IMR-90 (cell line): ENCODE measurements around the gene PTPRG. TPM values are rescaled to one million over a fixed set of nuclear protein-coding genes. Genes with fewer than 3 reads are reported as not detected.

Experiments
- ATAC-seq: fragments of 200-7000 bp; cut with Tn5 transposase; 2 replicates; pipeline ENCODE4 v1.9.1; 2020; ENCODE audit warnings: low read depth, mild to moderate bottlenecking, moderate library complexity
- BruUV-seq: library from RNA; stranded (reverse); fragments of 400-500 nt; replicated peaks from 2 replicates; lab custom pipeline; 2021; lab: Mats Ljungman, UMichigan
- CTCF ChIA-PET: fragments of 300-600 bp; formaldehyde crosslinking; extraction: SDS; loops from one replicate; lab custom pipeline; 2021; ENCODE audit warnings: antibody characterized with exemption; lab: Yijun Ruan, JAX
- POLR2A ChIA-PET: fragments of 300-600 bp; sonication (Branson Sonifier 250); formaldehyde crosslinking; loops from one replicate; lab custom pipeline; 2022; ENCODE audit warnings: antibody characterized with exemption; ENCODE audit not compliant: unreplicated experiment; lab: Charles Lee
- DNase-seq: peaks from one replicate; pipeline ENCODE4 v3.0.0; 2013
- H2AFZ ChIP-seq: replicated peaks from 2 replicates; pipeline ENCODE3; 2013; ENCODE audit warnings: low read length, mild to moderate bottlenecking; ENCODE audit not compliant: poor library complexity
- H2AK5ac ChIP-seq: 2 replicates; pipeline ENCODE4 v1.6.1; 2013; ENCODE audit warnings: low read depth, low read length, inconsistent platforms
- H2AK9ac ChIP-seq: replicated peaks from 2 replicates; pipeline ENCODE3; 2013; ENCODE audit warnings: mild to moderate bottlenecking, low read depth, low read length, moderate library complexity; ENCODE audit not compliant: poor library complexity
- H2BK120ac ChIP-seq: 2 replicates; pipeline ENCODE4 v1.6.1; 2013; ENCODE audit warnings: low read depth, low read length, inconsistent platforms
- H2BK15ac ChIP-seq: 3 replicates; pipeline ENCODE4 v1.6.1; 2013; ENCODE audit warnings: low read depth, low read length, inconsistent platforms
- H2BK20ac ChIP-seq: 2 replicates; pipeline ENCODE4 v1.6.1; 2013; ENCODE audit warnings: low read depth, mild to moderate bottlenecking, inconsistent platforms, low read length, moderate library complexity
- H2BK5ac ChIP-seq: 2 replicates; pipeline ENCODE4 v1.6.1; 2013; ENCODE audit warnings: mild to moderate bottlenecking, low read depth, low read length, inconsistent platforms; ENCODE audit not compliant: poor library complexity, severe bottlenecking
- H3K14ac ChIP-seq: replicated peaks from 2 replicates; pipeline ENCODE4 v1.6.1; 2013; ENCODE audit warnings: low read depth, low read length, inconsistent platforms
- H3K18ac ChIP-seq: 2 replicates; pipeline ENCODE4 v1.6.1; 2013; ENCODE audit warnings: low read depth, low read length, control low read depth
- H3K23ac ChIP-seq: 2 replicates; pipeline ENCODE4 v1.6.1; 2013; ENCODE audit warnings: low read depth, low read length, inconsistent platforms
- H3K27ac ChIP-seq: 2 replicates; pipeline ENCODE4 v1.5.1; 2013; ENCODE audit warnings: mild to moderate bottlenecking, control low read depth, low read length; ENCODE audit not compliant: insufficient read depth
- H3K27me3 ChIP-seq: 2 replicates; pipeline ENCODE4 v1.6.1; 2013; ENCODE audit warnings: low read length; ENCODE audit not compliant: control insufficient read depth, insufficient read depth
- H3K36me3 ChIP-seq: 2 replicates; pipeline ENCODE4 v1.6.1; 2013; ENCODE audit warnings: low read length, mixed read lengths; ENCODE audit not compliant: control insufficient read depth, insufficient read depth
- H3K4ac ChIP-seq: 2 replicates; pipeline ENCODE4 v1.6.1; 2013; ENCODE audit warnings: low read depth, low read length, inconsistent platforms
- H3K4me1 ChIP-seq: 2 replicates; pipeline ENCODE4 v1.6.1; 2013; ENCODE audit warnings: low read length, mixed read lengths; ENCODE audit not compliant: control insufficient read depth, insufficient read depth
- H3K4me2 ChIP-seq: 2 replicates; pipeline ENCODE4 v1.6.1; 2013; ENCODE audit warnings: low read depth, mild to moderate bottlenecking, control low read depth, low read length, moderate library complexity
- H3K4me3 ChIP-seq: 2 replicates; pipeline ENCODE4 v1.5.1; 2013; ENCODE audit warnings: low read depth, mild to moderate bottlenecking, control low read depth, low read length, moderate library complexity; ENCODE audit not compliant: insufficient read depth
- H3K56ac ChIP-seq: 2 replicates; pipeline ENCODE4 v1.6.1; 2013; ENCODE audit warnings: low read length, inconsistent platforms; ENCODE audit not compliant: insufficient read depth; ENCODE audit errors: extremely low read depth
- H3K79me1 ChIP-seq, 2 experiments: 2 replicates each; pipeline ENCODE4 v1.6.1; 2013; ENCODE audit warnings: low read length in 2 of 2, inconsistent platforms in 1 of 2, low read depth in 1 of 2
- H3K9ac ChIP-seq: 2 replicates; pipeline ENCODE4 v1.6.1; 2013; ENCODE audit warnings: low read depth, low read length, control low read depth
- H3K9me1 ChIP-seq: 2 replicates; pipeline ENCODE4 v1.6.1; 2013; ENCODE audit warnings: low read length, inconsistent platforms; ENCODE audit not compliant: insufficient read depth
- H3K9me3 ChIP-seq: 2 replicates; pipeline ENCODE4 v1.6.1; 2013; ENCODE audit warnings: low read length; ENCODE audit not compliant: control insufficient read depth, insufficient read depth
- H4K20me1 ChIP-seq: 2 replicates; pipeline ENCODE4 v1.6.1; 2013; ENCODE audit warnings: low read length, inconsistent platforms; ENCODE audit not compliant: insufficient read depth
- H4K5ac ChIP-seq: 2 replicates; pipeline ENCODE4 v1.6.1; 2013; ENCODE audit warnings: mild to moderate bottlenecking, low read depth, low read length, control low read depth
- H4K8ac ChIP-seq, 2 experiments: 2 replicates each; pipeline ENCODE4 v1.6.1; 2013; ENCODE audit warnings: low read depth in 2 of 2, low read length in 2 of 2, control low read depth in 1 of 2, inconsistent platforms in 1 of 2
- H4K91ac ChIP-seq: 2 replicates; pipeline ENCODE4 v1.6.1; 2013; ENCODE audit warnings: low read depth, low read length, inconsistent platforms; ENCODE audit not compliant: insufficient read depth
- WGBS, 2 experiments: methylation state at CpG; one replicate each; pipeline versions ENCODE4 v1.1.5 to v1.1.7; 2013; ENCODE audit warnings: missing lambda C conversion rate in 2 of 2; ENCODE audit not compliant: insufficient read length in 1 of 2; ENCODE audit errors: extremely low coverage in 2 of 2; 5-methylcytosine and 5-hydroxymethylcytosine counted together
- dilution Hi-C: fragments of 300-500 bp; cut with HindIII; formaldehyde crosslinking; loops from one replicate; pipeline ENCODE4 v1.14.3; 2018; ENCODE audit warnings: low sequenced_read_pairs; ENCODE audit not compliant: unreplicated experiment
- in situ Hi-C: fragments of 300-500 bp; cut with MboI; formaldehyde crosslinking; loops from 3 replicates; pipeline ENCODE4 v1.14.3; 2019; ENCODE audit warnings: low sequenced_read_pairs, inconsistent platforms, mixed read lengths
- intact Hi-C: fragments of 100-400 bp; cut with micrococcal nuclease; formaldehyde crosslinking; loops from 2 replicates; pipeline ENCODE4 v1.10.0; 2022
- polyA plus RNA-seq, 3 experiments: library from polyadenylated mRNA; depleted of rRNA; stranded (reverse); fragments of >200 nt; gene quantifications; 2 replicates each; pipeline ENCODE4 v1.2.3, GENCODE V29; 2012; ENCODE audit warnings: low replicate concordance in 1 of 3
- total RNA-seq: library from RNA; depleted of rRNA; stranded (reverse); fragments of >200 nt; gene quantifications from 2 replicates; pipeline ENCODE4 v1.2.3, GENCODE V29; 2012
- TF ChIP-seq, protein P1 (sequence below): fragments of 150-350 bp; IDR thresholded peaks from 2 replicates; pipeline ENCODE4 v1.6.1; 2016; ENCODE audit warnings: low read depth, mild to moderate bottlenecking, low read length, moderate library complexity, borderline replicate concordance
- TF ChIP-seq, protein P2 (sequence below): conservative IDR thresholded peaks from 2 replicates; pipeline ENCODE4 v1.5.1; 2012; ENCODE audit warnings: mild to moderate bottlenecking, low read depth, low read length, improper control_type of control experiment

PTPRG gene
- total and polyA plus RNA-seq, 2 of the 4 experiments (the other 2 are of a cell fraction) = 7.7 to 31.0 TPM

- dilution Hi-C loops (no loop called here), intact Hi-C loops (no loop called here), in situ Hi-C loops (no loop called here)
- no peak overlapping the region; the same call in 1 of the 2 replicates for H3K23ac ChIP-seq
- no peak for ATAC-seq
- 0 out of 2 replicates have a peak overlapping the region, but pooled peaks have one; percentile 24 for H2AK5ac ChIP-seq
- H3K27ac ChIP-seq = no peak overlapping the region
- no peaks in the 10 kb centered on the region for H3K9me3 ChIP-seq
- H3K56ac ChIP-seq = no peak overlapping the region
- TF ChIP-seq, protein P1, sequence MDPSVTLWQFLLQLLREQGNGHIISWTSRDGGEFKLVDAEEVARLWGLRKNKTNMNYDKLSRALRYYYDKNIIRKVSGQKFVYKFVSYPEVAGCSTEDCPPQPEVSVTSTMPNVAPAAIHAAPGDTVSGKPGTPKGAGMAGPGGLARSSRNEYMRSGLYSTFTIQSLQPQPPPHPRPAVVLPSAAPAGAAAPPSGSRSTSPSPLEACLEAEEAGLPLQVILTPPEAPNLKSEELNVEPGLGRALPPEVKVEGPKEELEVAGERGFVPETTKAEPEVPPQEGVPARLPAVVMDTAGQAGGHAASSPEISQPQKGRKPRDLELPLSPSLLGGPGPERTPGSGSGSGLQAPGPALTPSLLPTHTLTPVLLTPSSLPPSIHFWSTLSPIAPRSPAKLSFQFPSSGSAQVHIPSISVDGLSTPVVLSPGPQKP = no peak
- TF ChIP-seq, protein P2, sequence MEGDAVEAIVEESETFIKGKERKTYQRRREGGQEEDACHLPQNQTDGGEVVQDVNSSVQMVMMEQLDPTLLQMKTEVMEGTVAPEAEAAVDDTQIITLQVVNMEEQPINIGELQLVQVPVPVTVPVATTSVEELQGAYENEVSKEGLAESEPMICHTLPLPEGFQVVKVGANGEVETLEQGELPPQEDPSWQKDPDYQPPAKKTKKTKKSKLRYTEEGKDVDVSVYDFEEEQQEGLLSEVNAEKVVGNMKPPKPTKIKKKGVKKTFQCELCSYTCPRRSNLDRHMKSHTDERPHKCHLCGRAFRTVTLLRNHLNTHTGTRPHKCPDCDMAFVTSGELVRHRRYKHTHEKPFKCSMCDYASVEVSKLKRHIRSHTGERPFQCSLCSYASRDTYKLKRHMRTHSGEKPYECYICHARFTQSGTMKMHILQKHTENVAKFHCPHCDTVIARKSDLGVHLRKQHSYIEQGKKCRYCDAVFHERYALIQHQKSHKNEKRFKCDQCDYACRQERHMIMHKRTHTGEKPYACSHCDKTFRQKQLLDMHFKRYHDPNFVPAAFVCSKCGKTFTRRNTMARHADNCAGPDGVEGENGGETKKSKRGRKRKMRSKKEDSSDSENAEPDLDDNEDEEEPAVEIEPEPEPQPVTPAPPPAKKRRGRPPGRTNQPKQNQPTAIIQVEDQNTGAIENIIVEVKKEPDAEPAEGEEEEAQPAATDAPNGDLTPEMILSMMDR = no peak
- no peak overlapping the region for H4K5ac ChIP-seq
- CTCF ChIA-PET = interaction anchor here (1.4 kb wide), 1 partner anchor 9 kb away, joined by 3 read pairs; no protein-coding TSS in a partner anchor
- no peak overlapping the region for H2AK9ac ChIP-seq
- no peak overlapping the region for H3K4me3 ChIP-seq
- peak overlapping the region; percentile 21; the same call in 1 of the 2 replicates for H2BK20ac ChIP-seq
- no peak overlapping the region for H3K9ac ChIP-seq
- no CpG with 5 or more reads among the region's 3 CpGs for WGBS, 2 experiments
- peak overlapping the region; percentile 71 for H2BK5ac ChIP-seq
- no peak overlapping the region; the same call in 1 of the 2 replicates for H3K18ac ChIP-seq
- H4K8ac ChIP-seq = peak overlapping the region in 1 of 2 experiments; percentile 29; a peak in 1 of 4 replicates
- H3K79me1 ChIP-seq = peaks cover 21 to 60% of the 10 kb centered on the region in 2 experiments
- H4K20me1 ChIP-seq = peaks cover 4% of the 10 kb centered on the region; the same call in 1 of the 2 replicates
- H3K36me3 ChIP-seq = no peaks in the 10 kb centered on the region
- no peak overlapping the region for H4K91ac ChIP-seq
- H3K14ac ChIP-seq = 0 out of 2 replicates have a peak overlapping the region, but pooled peaks have one; percentile 44
- peak; percentile 7 for DNase-seq
- peaks cover 13% of the 10 kb centered on the region for H3K9me1 ChIP-seq
- H3K4me2 ChIP-seq = no peak overlapping the region
- POLR2A ChIA-PET = no interaction called here
- H3K27me3 ChIP-seq = no peaks in the 10 kb centered on the region
- no peak overlapping the region for H2BK15ac ChIP-seq
- peak overlapping the region; percentile 5; the same call in 1 of the 2 replicates for H2BK120ac ChIP-seq
- H2AFZ ChIP-seq = no peak overlapping the region
- H3K4me1 ChIP-seq = peaks cover 8% of the 10 kb centered on the region
- BruUV-seq = no TSS peak
- H3K4ac ChIP-seq = peak overlapping the region; percentile 7; the same call in 1 of the 2 replicates
Measured at GRCh38 chr3:61928039-61928438, 366.7 kb downstream of the PTPRG start.
